Stimulated activated CD4-positive, alpha-beta T cell treated with anti-CD3 and anti-CD28 coated beads, Interleukin-15, amount 100 ng/mL, for 48 hours (primary cell): ENCODE results near the gene CCND2.

ENCODE experiments used
- DNase-seq, 2 donors: peaks; one replicate each; pipeline ENCODE4 v3.0.0-alpha.2; 2020; ENCODE audit warnings: low read depth in 2 of 2

The CCND2 gene

GRCh38 chr12:4289998-4290790 lies 16.6 kb downstream of the CCND2 start:
- DNase-seq, result no peak

GRCh38 chr12:4292341-4293073 lies 18.9 kb downstream of the CCND2 start:
- DNase-seq, result no peak

GRCh38 chr12:4293299-4293965 lies 19.9 kb downstream of the CCND2 start:
- DNase-seq, result peak in 1 of 2 donors; percentile 42

GRCh38 chr12:4293966-4294505 lies 20.5 kb downstream of the CCND2 start:
- no peak for DNase-seq

- DNase-seq, result no peak
Observed at GRCh38 chr12:4296751-4297150, 23.2 kb downstream of the CCND2 start.

GRCh38 chr12:4297617-4298016 lies 24.1 kb downstream of the CCND2 start:
- DNase-seq, result no peak

GRCh38 chr12:4300883-4301282 lies 27.3 kb downstream of the CCND2 start:
- no peak for DNase-seq

GRCh38 chr12:4301932-4302501 lies 28.5 kb downstream of the CCND2 start:
- no peak for DNase-seq

- no peak for DNase-seq
Observed at GRCh38 chr12:4302881-4303280, 29.3 kb downstream of the CCND2 start.

GRCh38 chr12:4303750-4304149 lies 30.2 kb downstream of the CCND2 start:
- no peak for DNase-seq

GRCh38 chr12:4307593-4308333 lies 34.2 kb downstream of the CCND2 start:
- no peak for DNase-seq

GRCh38 chr12:4308334-4308950 lies 34.9 kb downstream of the CCND2 start:
- no peak for DNase-seq

- DNase-seq, result no peak
Observed at GRCh38 chr12:4311776-4312175, 38.2 kb downstream of the CCND2 start.

- no peak for DNase-seq
Observed at GRCh38 chr12:4312251-4312650, 38.7 kb downstream of the CCND2 start.

GRCh38 chr12:4320497-4320852 lies 46.9 kb downstream of the CCND2 start:
- no peak for DNase-seq

GRCh38 chr12:4320853-4321701 lies 47.5 kb downstream of the CCND2 start, which contains the start of gene TIGAR:
TIGAR (plus strand) TSS chr12:4321213; CDS start chr12:4321272, 59 bp downstream.
- peak; percentile 81 to 90 for DNase-seq

- DNase-seq, result no peak
Observed at GRCh38 chr12:4322726-4323125, 49.2 kb downstream of the CCND2 start.
